Left lung (tissue), 10 donors: ENCODE results near the gene LSP1. TPM values are rescaled to one million over a fixed set of nuclear protein-coding genes. Genes with fewer than 3 reads are reported as not detected.

Source experiments
- ATAC-seq: fragments of 200-7000 bp; cut with Tn5 transposase; one replicate; pipeline ENCODE4 v1.9.1; 2020; ENCODE audit warnings: moderate library complexity
- DNase-seq, 4 donors: peaks; one replicate each; pipeline ENCODE4 v3.0.0-alpha.2; 2013 to 2020
- H3K27ac ChIP-seq, 2 donors: fragments of 200-600 bp; sonication (generic) in 1 of 2; one replicate each; pipeline versions ENCODE4 v1.5.0 to v1.8.0; 2020 to 2021
- H3K27me3 ChIP-seq, 2 donors: fragments of 200-600 bp; sonication (generic) in 1 of 2; one replicate each; pipeline versions ENCODE4 v1.5.0 to v1.8.0; 2020 to 2021
- H3K36me3 ChIP-seq, 2 donors: fragments of 200-600 bp; sonication (generic) in 1 of 2; one replicate each; pipeline versions ENCODE4 v1.5.0 to v1.8.0; 2020 to 2021
- H3K4me1 ChIP-seq, 2 donors: fragments of 200-600 bp; one replicate each; pipeline ENCODE4 v1.8.0; 2021
- H3K4me3 ChIP-seq, 2 donors: fragments of 200-600 bp; sonication (generic) in 1 of 2; one replicate each; pipeline versions ENCODE4 v1.5.0 to v1.8.0; 2020 to 2021; ENCODE audit warnings: mild to moderate bottlenecking in 1 of 2
- H3K9me3 ChIP-seq, 2 donors: fragments of 200-600 bp; sonication (generic) in 1 of 2; one replicate each; pipeline versions ENCODE4 v1.5.0 to v1.8.0; 2020 to 2021
- intact Hi-C, 2 donors: fragments of 100-400 bp; cut with DNase I; formaldehyde crosslinking; loops; one replicate each; pipeline versions ENCODE4 v1.11.2 to v1.14.2; 2022
- polyA plus RNA-seq, 6 donors: library from polyadenylated mRNA; unstranded; fragments of 120-200 nt; gene quantifications; one replicate each; pipeline ENCODE4 v1.2.1, GENCODE V29; 2013; ENCODE audit not compliant: insufficient read length in 6 of 6
- total RNA-seq, 2 donors: library from RNA; stranded (reverse); fragmentation: NEBNext Ultra II Directional; extraction: Animal tissue kit (Norgen Biotek cat#: 25700); gene quantifications; one replicate each; pipeline ENCODE4 v1.2.1, GENCODE V29; 2021
- TF ChIP-seq, protein P1 (sequence below), 2 donors: fragments of 200-600 bp; sonication (generic) in 1 of 2; IDR thresholded peaks; one replicate each; pipeline versions ENCODE4 v1.5.0 to v1.8.0; 2021; ENCODE audit warnings: antibody characterized with exemption in 2 of 2
- donor health status: DM: no; HTN: yes; CAD: no.
- donor health status: DM: no; HTN: no; CAD: no.

LSP1 gene
- total and polyA plus RNA-seq, 8 donors, result 5.9 to 76.6 (median 7.5) TPM

DNA sequence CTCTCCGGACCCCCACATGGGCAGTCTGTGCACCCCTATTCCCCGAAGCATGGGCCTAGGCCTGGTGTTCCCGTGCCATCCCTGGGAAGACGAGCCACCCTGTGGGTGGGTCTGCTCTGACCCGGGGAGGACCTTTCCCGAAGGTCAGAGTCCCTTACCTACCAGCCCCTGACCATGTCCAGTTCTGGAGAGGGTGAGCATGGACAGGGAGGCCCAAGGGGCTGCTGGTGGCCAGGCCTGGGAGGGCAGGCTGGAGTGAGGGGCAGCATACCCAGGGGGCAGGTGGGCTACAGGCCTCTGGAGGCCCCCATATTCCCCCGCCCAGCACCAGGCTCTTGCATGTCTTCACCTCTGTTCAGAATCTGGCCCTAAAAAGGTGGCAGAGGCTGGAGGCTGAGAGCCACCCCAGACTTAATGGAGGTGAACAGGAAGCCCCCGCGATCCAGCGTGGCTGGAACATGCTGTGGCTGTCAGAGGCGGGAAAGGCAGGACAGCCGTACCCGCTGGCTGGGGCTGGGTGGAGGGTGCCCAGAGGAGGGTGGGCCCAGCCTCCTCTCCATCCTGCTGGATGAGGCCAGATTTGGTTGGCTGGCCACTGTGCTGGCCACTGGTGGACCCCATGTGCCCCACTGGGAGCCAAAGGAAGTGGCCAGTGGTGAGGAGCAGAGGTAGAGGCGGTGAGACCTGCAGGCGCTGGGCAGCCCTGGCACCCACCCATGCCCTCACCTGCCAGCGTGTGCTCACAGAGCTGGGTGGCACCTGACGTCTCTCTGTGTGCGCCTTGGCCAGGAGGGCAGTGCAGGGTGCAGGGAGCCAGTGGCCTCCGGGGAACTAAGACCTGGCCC is 29.3 kb upstream of the LSP1 start:
- peak in 1 of 4 donors; percentile 61 for DNase-seq
- intact Hi-C loops, result no loop called here
- Histone ChIP-seq H3K27ac (no peak overlapping the region), H3K27me3 (peaks cover 0 to 38% of the 10 kb centered on the region in 2 donors), H3K36me3 (no peaks in the 10 kb centered on the region), H3K4me3 (no peak overlapping the region), H3K9me3 (peaks cover 0 to 7% of the 10 kb centered on the region in 2 donors), H3K4me1 (peaks cover 18 to 33% of the 10 kb centered on the region in 2 donors)
- no peak for ATAC-seq
- TF ChIP-seq, protein P1, sequence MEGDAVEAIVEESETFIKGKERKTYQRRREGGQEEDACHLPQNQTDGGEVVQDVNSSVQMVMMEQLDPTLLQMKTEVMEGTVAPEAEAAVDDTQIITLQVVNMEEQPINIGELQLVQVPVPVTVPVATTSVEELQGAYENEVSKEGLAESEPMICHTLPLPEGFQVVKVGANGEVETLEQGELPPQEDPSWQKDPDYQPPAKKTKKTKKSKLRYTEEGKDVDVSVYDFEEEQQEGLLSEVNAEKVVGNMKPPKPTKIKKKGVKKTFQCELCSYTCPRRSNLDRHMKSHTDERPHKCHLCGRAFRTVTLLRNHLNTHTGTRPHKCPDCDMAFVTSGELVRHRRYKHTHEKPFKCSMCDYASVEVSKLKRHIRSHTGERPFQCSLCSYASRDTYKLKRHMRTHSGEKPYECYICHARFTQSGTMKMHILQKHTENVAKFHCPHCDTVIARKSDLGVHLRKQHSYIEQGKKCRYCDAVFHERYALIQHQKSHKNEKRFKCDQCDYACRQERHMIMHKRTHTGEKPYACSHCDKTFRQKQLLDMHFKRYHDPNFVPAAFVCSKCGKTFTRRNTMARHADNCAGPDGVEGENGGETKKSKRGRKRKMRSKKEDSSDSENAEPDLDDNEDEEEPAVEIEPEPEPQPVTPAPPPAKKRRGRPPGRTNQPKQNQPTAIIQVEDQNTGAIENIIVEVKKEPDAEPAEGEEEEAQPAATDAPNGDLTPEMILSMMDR (IDR thresholded peaks at IDR 0.05), result no peak

DNA sequence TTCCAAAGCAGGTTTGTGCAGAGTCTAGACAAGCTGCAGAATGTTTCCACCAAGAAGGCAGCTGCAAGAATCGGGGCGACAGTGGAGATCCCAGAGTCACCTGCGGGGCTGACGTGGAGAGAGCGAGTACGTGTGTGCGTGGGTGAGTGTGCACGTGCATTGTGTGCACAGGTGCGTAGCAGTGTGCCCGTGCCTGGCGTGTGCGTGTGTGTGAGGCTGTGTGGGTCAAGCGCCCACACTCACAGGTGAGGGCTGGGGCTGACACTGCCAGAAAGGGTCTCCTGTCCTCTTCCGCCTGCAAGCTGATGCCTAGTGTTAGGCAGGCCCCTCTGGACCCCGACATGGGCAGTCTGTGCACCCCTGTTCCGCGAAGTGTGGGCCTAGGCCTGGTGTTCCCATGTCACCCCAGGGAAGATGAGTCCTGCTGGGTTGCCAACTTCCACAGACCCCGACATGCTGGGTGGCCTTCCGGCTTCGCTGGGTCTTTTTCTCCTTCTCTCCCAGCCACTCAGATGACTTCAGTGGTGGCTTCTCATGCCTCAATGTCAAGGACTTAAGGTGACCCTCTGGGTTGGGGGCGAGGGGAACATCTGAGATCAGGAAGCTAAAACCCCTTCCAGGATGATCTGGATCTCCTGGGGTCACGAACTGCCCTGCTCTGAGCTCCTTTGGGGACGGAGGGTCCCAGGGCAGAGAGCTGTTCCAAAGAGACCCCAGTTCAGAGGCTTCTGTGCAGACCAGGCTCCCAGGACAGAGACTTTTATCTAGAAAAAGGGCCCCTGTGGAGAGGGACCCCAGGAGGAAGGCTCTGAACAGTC is 28.5 kb upstream of the LSP1 start:
- Histone ChIP-seq H3K27me3 (peaks cover 0 to 47% of the 10 kb centered on the region in 2 donors), H3K36me3 (no peaks in the 10 kb centered on the region), H3K27ac (no peak overlapping the region), H3K4me3 (no peak overlapping the region), H3K9me3 (no peaks in the 10 kb centered on the region), H3K4me1 (peaks cover 21 to 36% of the 10 kb centered on the region in 2 donors)
- TF ChIP-seq, protein P1 (IDR thresholded peaks at IDR 0.05), result no peak
- intact Hi-C loops, result no loop called here
- DNase-seq (no peak), ATAC-seq (no peak)

DNA sequence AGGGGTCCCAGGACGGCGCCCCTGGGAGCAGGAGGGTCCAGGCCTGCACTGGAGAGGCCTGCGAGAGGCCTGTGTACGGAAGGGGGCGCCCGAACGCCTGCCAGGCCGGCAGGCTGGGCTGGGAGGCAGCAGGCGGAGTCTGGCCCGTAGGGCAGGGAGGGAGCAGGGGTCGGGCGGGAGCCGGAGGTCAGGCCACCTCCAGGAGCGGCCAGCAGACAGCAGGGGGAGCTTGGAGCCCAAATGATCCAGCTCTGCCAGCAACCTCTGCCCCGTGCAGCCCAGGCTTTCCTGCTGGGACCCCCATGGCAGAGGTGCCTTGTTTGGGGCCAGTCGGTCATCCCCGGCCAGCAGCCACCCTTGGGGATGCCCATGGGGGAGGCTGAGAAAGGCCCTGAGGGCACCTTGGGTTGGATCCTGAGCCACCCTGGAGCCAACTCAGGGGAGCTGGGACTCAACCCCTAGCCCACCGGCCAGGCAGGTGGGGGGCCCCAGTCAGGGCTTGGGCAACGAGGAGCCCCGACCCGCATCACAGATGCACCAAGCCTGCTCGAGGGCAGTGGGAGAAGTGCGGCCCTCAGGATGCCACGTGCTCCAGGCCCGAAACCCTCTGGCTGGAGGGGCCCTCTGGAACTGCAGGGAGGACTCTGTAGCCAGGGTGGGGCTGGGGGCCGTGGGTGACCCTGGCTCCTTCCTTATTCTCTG is 27.7 kb upstream of the LSP1 start:
- H3K27ac ChIP-seq, result no peak overlapping the region
- ATAC-seq, result peak; percentile 59
- no peaks in the 10 kb centered on the region for H3K9me3 ChIP-seq
- DNase-seq, result peak in 3 of 4 donors; percentile 54 to 93 (median 72)
- H3K27me3 ChIP-seq, result peaks cover 0 to 53% of the 10 kb centered on the region in 2 donors
- H3K4me1 ChIP-seq, result peaks cover 23 to 40% of the 10 kb centered on the region in 2 donors
- no peaks in the 10 kb centered on the region for H3K36me3 ChIP-seq
- intact Hi-C loops, result no loop called here
- no peak overlapping the region for H3K4me3 ChIP-seq
- TF ChIP-seq, protein P1 (IDR thresholded peaks at IDR 0.05), result peak; percentile 26 to 56

DNA sequence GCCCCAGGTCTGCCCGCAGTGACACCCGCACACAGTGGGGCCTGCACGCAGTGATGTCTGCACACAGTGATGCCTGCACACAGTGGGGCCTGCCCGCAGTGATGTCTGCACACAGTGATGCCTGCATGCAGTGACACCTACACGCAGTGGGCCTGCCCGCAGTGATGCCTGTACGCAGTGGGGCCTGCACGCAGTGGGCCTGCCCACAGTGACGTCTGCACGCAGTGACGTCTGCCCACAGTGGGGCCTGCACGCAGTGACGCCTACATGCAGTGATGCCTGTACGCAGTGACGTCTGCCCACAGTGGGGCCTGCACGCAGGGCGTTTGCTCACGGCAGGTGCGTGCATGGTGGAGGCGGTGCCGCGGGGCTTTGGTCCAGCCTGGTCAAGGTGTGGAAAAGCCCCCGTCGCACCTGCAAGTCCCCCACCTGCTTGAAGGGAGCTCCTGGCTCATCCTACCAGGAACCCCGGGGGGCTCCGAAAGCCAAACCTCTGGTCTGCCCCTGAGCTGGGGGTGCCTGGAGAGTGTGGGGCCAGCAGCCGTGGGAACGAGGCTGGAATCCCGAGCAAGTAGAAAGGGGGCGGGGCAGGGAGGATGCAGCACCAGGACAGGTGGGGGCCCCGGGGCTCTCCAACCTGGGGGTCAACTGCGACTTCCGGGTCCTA is 27.0 kb upstream of the LSP1 start:
- H3K9me3 ChIP-seq, result no peaks in the 10 kb centered on the region
- peak overlapping the region; percentile 49 to 57 for H3K27ac ChIP-seq
- intact Hi-C loops, result no loop called here
- H3K27me3 ChIP-seq, result peaks cover 0 to 53% of the 10 kb centered on the region in 2 donors
- ATAC-seq, result no peak
- TF ChIP-seq, protein P1 (IDR thresholded peaks at IDR 0.05), result no peak
- no peaks in the 10 kb centered on the region for H3K36me3 ChIP-seq
- no peak overlapping the region for H3K4me3 ChIP-seq
- peaks cover 28 to 48% of the 10 kb centered on the region in 2 donors for H3K4me1 ChIP-seq
- DNase-seq, result peak in 1 of 4 donors; percentile 71
